KBM-7 (cell line): ENCODE data around the gene LRR1.
A peak's percentile ranks its signal among the peaks of the same experiment; 100 is the strongest.
"Not testable (repeated sequence)": the region's sequence is repeated elsewhere in the genome, so short reads cannot be mapped to it uniquely, and the experiment has no call there.

ENCODE experiments used
- DNase-seq: peaks from one replicate; pipeline ENCODE4 v3.0.0-alpha.2; 2015
- in situ Hi-C: fragments of 300-500 bp; cut with MboI; formaldehyde crosslinking; loops from 2 replicates; pipeline ENCODE4 v1.14.3; 2020; ENCODE audit warnings: low sequenced_read_pairs, low pct_unique_long_range_greater_than_20kb, mixed read lengths

LRR1 gene

DNA sequence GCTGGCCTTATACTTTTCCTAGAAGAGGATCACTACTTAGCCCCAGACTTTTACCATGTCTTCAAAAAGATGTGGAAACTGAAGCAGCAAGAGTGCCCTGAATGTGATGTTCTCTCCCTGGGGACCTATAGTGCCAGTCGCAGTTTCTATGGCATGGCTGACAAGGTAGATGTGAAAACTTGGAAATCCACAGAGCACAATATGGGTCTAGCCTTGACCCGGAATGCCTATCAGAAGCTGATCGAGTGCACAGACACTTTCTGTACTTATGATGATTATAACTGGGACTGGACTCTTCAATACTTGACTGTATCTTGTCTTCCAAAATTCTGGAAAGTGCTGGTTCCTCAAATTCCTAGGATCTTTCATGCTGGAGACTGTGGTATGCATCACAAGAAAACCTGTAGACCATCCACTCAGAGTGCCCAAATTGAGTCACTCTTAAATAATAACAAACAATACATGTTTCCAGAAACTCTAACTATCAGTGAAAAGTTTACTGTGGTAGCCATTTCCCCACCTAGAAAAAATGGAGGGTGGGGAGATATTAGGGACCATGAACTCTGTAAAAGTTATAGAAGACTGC is 23.4 kb downstream of the LRR1 start:
- no peak for DNase-seq

DNA sequence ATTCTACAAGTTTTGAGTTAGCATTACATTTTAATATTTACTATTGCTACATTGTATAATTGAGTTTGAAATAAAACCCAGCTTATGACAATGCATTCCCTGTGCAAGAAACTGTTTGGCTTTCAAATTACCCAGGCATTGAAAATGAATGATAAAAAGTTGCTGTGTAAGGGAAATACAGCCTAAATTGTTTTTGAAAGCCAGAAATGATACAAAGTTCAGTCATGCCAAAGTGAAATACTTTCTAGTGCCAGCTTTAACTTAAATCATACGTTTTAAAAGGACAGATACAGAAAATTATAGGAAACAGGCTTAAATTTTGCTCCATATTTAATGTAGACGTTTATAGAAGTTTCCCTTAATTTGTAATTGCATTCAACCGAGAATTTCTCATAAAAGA is 24.6 kb downstream of the LRR1 start:
- in situ Hi-C loops: no loop called here
- no peak for DNase-seq

More for the DNA sequence above, 23.4 kb downstream of the LRR1 start:
- in situ Hi-C loops: no loop called here

DNA sequence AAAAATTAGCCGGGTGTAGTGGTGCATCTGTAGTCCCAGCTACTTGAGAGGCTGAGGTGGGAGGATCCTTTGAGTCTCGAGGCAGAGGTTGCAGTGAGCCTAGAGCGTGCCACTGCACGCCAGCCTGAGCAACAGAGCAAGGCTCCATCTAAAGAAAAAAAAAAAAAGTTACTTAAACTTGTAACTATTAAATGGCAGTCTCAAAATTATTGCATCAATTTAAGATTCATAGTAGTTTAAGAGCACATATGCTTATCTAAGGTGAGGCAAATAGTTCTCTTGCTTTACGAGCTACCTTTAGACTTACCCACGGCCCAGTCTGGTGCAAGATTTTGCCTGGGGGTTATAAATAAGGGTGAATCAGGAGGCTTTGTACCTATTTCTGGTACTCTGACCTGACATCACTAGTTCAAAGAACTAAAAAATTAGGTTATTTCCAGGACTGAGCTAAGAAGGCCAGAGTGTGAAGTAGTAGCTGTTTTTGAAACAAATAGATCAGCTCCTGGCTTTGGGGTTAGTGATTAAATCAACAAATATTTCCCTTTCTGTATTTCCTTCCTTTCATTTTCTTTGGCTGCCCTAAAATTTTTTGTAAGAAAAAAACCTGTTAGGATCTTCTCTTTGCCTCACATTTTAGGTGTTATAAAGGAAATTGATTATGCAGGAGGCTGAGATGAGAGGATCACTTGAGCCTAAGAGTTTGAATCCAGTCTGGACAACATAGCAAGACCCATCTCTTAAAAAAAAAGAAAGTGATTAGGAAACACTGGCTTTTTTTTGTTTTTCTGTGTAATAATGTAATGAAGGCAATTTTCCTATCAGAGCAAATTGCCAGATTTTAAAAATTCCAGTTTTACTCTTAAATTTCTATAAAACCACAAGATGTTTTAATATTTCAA is 25.4 kb downstream of the LRR1 start:
- DNase-seq: peak; percentile 28
- in situ Hi-C loops: no loop called here

DNA sequence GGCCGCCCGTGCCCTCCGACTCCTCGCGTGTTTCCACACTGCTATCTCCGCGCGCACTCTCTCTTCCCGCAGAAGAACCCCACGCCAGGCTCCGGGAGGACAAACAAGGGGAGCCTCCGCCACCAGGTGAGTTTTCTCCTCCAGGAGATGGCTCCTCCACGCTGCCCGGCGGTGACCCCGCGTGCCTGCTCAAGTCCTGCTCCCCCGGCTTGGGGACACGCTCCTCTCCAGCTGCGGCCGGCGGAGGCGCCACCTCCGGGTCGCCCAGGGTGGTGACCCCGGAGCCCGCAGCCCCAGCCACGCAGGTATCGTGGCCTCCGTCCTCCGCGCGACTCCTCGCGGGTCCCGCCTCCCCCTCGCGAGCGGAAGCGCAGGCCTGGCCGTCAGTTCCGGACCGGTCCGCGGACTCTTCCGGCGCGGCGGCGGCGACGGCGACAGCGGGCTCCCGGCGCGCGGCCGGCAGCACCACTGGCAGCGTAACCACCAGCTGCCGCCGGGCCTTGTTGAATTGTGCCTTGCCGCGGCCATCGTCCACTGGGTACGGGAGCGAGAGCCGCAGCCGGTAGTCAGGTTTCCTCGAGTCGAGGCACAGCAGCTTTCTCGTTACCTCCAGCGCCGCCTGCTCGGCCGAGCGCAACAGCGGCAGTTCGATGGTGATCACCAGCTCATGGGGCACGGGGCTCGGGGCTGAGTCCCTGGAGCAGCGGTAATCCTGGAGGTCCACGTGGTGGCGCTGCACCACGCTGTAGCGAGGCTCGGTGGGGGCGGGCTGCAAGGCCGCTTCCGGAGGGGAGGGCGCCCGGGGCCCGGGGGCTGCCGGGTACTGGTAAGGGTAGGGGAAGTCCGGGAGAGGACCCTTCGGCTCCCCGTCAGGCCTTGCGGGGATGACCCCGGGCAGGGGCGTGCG is 35.2 kb downstream of the LRR1 start:
- in situ Hi-C loops: no loop called here

DNA sequence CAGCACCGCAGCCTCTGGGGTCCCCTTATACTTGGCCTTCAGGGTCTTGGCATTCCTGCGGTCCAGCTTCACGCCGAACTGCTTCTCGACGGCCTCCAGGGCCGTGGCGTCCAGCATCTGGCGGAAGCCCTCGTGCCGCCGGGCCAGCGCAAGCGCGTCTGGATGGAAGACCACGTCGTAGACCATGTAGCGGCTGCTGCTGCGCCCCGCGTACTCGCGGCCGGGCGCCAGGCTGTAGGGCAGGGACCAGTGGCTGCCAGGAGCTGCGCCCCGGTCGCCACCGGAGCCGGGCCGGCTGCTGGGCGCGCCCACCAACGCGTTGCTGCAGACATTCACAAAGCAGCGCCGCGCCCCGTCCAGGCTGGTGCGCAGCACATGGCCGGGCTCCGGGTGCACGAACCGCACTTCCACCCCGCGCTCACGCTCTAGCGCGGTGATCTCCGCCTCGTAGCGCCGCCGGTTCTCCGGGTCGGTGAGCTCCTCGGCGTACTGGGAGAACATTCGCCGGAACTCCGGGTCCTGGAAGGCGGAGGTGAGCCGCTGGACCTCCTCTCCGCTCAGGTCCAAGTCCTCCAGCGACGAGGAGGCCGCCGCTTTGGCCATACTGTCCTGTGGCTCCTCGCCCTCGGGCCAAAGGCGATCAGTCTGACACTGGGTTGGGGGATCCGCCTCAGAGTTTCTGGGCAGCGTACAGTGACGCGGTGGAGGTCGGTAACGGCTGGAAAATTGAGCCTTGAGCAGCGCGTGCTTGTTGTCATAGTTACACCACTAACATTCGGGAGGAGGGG is 36.0 kb downstream of the LRR1 start, which contains the start of gene DNAAF2:
Gene DNAAF2, minus strand, starts transcription at position 698 of the 788 bp plus-strand sequence. Its CDS starts 95 bp downstream, at position 603.
- in situ Hi-C loops: no loop called here
- peak; percentile 80 for DNase-seq

More for the DNA sequence above, 35.2 kb downstream of the LRR1 start:
- peak; percentile 93 for DNase-seq

DNA sequence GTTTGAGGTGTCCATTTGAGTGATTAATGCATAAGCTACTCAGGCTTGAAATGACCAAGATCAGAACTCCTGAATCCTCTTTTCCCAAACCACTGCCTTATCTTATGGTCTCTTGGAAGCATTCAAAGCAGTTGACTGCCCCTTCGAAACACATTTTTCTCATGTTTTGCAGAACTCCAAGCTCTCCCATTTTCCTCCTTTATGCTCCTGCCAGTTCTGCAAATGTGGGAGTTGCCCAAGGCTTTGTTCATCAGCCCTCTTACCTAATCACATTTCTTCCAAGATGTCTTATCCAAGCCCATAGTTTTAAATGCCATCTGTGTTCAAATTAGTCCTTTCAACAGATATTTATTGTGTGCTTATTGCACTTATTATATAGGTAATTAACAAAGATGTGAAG is 38.1 kb downstream of the LRR1 start:
- DNase-seq: no peak
- in situ Hi-C loops: no loop called here

DNA sequence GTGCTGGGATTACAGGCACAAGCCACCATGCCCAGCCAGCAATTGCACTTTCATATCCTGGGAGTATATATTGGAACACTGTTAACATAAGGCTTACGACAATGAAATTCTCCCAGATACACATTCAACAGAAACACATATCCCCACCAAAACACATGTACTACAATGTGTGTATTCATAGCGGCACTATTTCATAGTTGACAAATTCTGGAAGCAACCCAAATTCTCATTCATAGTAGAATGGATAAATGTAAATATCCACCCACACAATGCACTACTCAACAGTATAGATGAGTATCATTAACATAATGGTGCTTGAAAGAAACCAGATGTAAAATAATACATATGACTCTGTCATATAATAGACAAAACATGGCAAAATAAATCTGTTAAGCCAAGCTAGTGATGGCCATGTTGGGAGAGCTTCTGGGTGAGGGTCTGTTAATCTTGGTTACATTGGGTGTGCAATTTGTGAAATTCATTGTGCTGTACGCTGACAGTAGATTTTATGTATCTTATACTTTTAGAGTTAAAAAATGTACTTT is 38.9 kb downstream of the LRR1 start:
- in situ Hi-C loops: no loop called here
- DNase-seq: no peak

DNA sequence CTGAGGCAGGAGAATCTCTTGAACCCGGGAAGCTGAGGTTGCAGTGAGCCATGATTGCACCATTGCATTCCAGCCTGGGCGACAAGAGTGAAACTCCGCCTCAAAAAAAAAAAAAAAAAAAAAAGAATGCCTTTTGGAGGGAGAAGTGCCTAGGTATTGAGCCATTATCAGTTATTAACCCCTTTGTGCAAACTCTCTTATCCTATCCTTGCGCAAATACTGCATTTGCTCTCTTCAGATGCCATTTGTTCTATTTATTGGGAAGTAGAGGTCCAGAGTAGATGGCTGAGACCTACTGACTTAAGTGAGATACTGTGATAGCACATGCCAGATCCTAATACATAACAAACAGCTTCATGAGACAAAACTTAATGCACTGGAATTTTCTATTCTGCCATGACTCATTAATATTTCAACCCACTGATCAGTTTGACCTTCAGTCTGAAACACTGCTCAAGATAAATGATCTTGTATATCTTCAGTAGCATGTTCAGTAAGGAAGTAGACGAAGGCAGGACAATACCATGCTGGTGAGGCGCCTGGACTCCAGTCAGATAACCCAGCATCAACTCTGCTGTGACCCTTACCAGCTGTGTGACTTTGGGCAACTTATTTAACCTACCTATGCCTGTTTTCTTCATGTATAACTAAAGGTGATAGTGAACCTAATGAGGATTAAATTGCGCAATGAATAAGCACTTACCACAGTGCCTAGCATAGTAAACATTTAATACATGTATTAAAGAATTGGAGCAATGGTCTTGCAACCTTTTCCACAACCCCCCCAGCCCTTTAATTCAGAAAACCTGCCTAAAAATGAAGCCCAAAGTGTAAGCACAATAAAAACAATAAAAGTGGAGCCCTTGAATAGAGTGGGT is 42.0 kb downstream of the LRR1 start:
- in situ Hi-C loops: no loop called here
- DNase-seq: no peak

DNA sequence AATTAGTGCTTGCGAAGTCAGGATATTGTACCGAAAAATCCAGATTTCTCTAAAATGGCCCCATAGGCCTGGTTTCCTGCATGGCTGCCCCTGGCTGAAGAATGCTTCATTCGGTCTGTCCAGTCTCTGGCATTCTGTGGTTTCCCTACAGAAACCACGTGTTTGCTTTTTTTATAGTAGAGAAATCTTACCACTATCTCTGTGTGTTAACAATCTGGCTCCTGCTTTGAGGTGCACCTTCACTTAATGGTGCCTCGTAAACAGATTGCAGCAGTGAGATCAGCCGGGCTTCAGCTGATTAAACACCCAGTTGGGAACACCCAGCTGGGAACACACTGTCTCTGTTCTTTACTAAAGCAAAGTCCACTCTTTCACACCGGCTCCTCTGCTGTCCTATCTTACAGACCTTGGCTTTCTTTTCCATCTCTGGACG is 43.0 kb downstream of the LRR1 start:
- DNase-seq: no peak
- in situ Hi-C loops: no loop called here

DNA sequence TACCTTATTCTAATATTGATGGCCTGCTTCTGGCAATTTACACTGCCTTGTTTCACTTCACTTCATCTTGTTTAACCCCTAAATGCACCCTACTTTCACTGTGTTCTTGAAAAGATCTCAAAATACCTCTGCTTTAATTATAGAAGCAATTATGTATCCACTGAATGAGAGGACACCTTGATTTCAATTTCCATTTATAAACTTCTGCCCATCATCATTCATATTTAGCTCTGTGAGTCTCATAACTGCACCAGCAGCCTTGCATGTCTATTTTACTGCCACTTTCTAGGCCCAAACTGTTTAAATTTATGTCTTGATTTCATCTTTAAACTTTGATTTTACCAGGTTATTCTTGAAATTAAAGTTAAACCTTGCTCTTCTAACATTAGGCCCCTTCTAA is 43.4 kb downstream of the LRR1 start:
- in situ Hi-C loops: no loop called here
- no peak for DNase-seq

DNA sequence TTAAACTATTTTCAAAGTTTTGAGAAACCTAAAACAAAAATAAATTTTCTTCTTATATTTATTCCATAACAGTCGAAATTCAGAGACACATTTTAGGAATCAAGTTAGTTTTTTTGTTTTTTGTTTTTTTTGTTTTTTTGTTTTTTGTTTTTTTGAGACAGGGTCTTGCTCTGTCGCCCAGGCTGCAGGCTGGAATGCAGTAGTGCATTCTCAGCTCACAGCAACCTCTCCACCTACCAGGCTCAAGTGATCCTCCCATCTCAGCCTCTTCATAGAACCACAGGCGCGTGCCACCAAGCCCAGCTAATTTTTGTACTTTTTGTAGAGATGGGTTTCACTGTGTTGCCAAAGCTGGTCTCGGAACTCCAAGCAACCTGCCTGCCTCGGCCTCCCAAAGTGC is 54.8 kb downstream of the LRR1 start:
- DNase-seq: no peak
- in situ Hi-C loops: no loop called here

DNA sequence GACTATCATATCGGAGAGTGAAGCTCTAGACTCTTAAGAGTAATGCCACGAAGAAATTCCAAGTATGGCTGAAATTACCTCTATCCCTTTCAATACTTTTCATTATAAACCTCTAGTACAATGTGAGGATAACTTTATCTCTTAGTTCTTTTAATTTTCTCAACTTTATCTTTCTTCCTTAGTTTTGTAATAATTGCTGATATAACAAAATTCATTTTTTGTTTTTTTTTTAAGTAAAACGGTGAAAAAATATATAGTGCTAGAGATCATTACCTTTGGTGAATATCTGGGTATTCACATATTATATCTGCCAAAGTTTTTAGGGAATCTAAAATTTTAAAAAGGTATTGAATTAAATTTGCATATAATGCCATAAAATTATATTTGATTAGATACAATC is 55.8 kb downstream of the LRR1 start:
- in situ Hi-C loops: no loop called here
- no peak for DNase-seq

DNA sequence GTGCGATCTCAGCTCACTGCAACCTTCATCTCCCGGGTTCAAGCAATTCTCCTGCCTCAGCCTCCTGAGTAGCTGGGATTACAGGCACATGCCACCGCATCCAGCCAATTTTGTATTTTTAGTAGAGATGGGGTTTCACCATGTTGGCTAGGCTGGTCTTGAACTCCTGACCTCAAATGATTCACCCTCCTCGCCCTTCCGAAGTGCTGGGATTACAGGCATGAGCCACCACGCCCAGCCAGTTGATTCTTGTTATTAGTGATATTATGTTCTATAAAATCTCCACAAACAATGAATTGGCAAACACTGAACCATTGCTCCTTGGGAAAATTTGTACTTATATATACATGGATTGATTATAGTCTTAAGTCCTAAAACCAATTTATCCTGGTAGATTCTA is 58.8 kb downstream of the LRR1 start:
- DNase-seq, in situ Hi-C loops: not testable (repeated sequence)

DNA sequence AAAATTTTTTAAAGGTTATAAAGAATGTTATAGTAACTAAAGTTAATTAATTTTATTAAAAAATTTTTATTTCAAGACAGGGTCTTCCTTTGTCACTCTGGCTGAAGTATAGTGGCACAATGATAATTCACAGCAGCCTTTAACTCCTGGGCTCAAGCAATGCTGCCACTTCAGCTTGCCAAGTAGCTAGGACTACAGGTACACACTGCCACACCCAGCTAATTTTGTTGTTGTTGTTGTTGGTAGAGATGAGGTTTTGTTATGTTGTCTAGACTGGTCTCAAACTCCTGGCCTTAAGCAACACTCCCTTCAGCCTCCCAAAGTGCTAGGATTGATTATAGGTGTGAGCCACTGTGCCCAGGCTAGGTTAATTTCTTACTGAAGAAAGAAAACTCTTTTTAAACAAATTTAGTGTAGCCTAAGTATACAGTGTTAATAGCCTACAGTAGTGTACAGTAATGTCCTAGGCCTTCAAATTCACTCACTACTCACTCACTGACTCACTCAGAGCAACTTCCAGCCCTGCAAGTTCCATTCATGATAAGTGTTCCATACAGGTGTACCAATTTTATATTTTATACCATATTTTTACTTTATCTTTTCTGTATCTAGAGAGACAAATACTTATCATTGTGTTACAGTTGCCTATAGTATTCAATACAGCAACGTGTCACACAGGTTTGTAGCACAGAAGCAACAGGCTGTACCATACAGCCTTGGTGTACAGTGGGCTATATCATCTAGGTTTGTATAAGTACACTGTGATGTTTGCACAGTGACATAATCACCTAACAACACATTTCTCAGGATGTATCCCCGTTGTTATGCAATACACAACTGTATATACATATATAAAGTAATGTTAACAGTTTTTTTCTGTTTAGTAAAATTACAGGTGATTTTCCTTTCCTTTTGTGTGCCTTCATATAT is 61.1 kb downstream of the LRR1 start:
- DNase-seq: no peak
- in situ Hi-C loops: no loop called here
